ENCODE data around the gene CALCB. TPM values are rescaled to one million over a fixed set of nuclear protein-coding genes. Genes with fewer than 3 reads are reported as not detected.
"Not testable (repeated sequence)": the region's sequence is repeated elsewhere in the genome, so short reads cannot be mapped to it uniquely, and the experiment has no call there.

Gene CALCB
- total RNA-seq, 2 experiments from 2014 or later, result 0.30 to 0.39 TPM

- Histone ChIP-seq H3K4me1 (ENCODE audit: insufficient read depth, low read length) (no peaks in the 10 kb centered on the region), H3K4me3 (ENCODE audit: low read length) (no peak overlapping the region), H3K36me3 (ENCODE audit: insufficient read depth, low read length) (no peaks in the 10 kb centered on the region), H3K9me3 (ENCODE audit: control insufficient read depth in 1 of 2, insufficient read depth in 1 of 2, low read length in 2 of 2) (no peaks in the 10 kb centered on the region), H3K27ac (ENCODE audit: low read depth in 1 of 2, low read length in 2 of 2) (no peak overlapping the region), H3K27me3 (ENCODE audit: control insufficient read depth in 1 of 2, insufficient read depth in 2 of 2, low read length in 2 of 2) (no peaks in the 10 kb centered on the region)
- ATAC-seq (ENCODE audit: poor library complexity) (no peak), DNase-seq (no peak)
- CTCF ChIA-PET, result no interaction called here
- no peak for TF ChIP-seq CTCF (IDR thresholded peaks at IDR 0.05)
- intact Hi-C loops (cut with DNase I, micrococcal nuclease), result no loop called here
- Mint-ChIP-seq H3K9me3 (no peaks in the 10 kb centered on the region), H3K27me3 (peaks cover 26% of the 10 kb centered on the region), H3K4me3 (no peak overlapping the region), H3K4me1 (ENCODE audit: low read depth) (no peaks in the 10 kb centered on the region), H3K27ac (no peak overlapping the region), H3K36me3 (ENCODE audit: low read depth) (no peaks in the 10 kb centered on the region)
- POLR2A ChIA-PET, result no interaction called here
Measured at GRCh38 chr11:15062599-15062998, 10.8 kb upstream of the CALCB start.

DNA sequence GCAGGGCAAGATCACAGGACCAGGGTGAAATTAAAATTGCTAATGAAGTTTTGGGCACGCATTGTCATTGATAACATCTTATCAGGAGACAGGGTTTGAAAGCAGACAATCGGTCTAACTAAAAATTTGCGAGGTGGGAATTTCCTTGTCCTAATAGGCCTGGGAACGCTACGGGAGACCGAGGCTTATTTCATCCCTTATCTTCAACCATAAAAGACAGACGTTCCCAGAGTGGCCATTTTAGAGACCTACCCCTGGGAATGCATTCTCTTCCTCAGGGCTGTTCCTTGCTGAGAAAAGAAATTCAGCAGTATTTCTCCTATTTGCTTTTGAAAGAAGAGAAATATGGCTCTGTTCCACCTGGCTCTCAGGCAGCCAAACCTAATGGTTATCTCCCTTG is 3.6 kb upstream of the CALCB start:
- H3K4me3 Mint-ChIP-seq; ATAC-seq (ENCODE audit: poor library complexity): not testable (repeated sequence)
- intact Hi-C loops (cut with DNase I, micrococcal nuclease), result loop anchor here in 1 of 2 experiments (5.0 to 10.0 kb wide), 2 partner anchors 97 to 535 kb away; partner anchors contain the start of gene CALCA

DNA sequence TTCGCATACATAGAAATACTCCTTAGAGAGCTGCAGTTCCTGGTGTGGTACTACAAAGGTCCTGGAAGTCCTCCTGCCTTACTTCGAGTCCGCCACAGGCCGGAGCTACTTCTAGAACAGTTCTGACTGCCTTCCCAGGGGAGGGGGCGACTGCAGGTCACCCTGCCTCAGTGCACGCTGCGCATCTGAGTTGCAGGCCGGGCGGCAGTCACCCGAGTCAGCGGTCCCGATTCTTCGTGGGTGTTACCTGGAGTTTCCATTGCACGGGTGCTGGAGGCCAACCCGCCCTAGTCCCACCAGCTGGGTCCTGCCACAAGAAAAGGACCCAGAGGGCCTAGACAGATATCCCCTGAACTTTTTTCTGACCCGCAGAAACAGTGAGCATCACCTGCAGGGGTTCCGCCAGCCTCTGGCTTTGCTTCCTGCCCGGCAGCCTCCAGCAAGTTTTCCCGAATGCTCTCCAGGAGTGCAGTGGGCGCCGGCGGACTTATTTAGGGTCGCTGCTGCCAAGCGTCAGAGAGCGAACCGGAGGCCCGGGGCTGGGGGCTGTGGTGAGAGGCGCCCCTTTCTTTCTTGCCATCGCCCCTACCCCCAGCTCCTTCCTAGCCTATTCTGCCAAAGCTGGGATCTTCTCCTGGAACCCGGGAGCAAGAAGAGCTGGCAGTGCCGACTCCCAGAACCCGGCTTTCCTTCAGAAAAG is 1.7 kb upstream of the CALCB start:
- DNase-seq (no peak), ATAC-seq (ENCODE audit: poor library complexity) (no peak)
- peaks cover 39% of the 10 kb centered on the region for H3K27me3 Mint-ChIP-seq
- POLR2A ChIA-PET, result no interaction called here
- TF ChIP-seq CTCF (IDR thresholded peaks at IDR 0.05), result no peak
- Histone ChIP-seq H3K36me3 (ENCODE audit: insufficient read depth, low read length) (no peaks in the 10 kb centered on the region), H3K4me1 (ENCODE audit: insufficient read depth, low read length) (peaks cover 25% of the 10 kb centered on the region), H3K27me3 (ENCODE audit: control insufficient read depth in 1 of 2, insufficient read depth in 2 of 2, low read length in 2 of 2) (peaks cover 22 to 23% of the 10 kb centered on the region in 2 experiments), H3K9me3 (ENCODE audit: control insufficient read depth in 1 of 2, insufficient read depth in 1 of 2, low read length in 2 of 2) (peaks cover 4 to 9% of the 10 kb centered on the region in 2 experiments), H3K27ac (ENCODE audit: low read depth in 1 of 2, low read length in 2 of 2) (no peak overlapping the region), H3K4me3 (ENCODE audit: low read length) (no peak overlapping the region)
- no peaks in the 10 kb centered on the region for H3K9me3 Mint-ChIP-seq
- no peaks in the 10 kb centered on the region for H3K36me3 Mint-ChIP-seq (ENCODE audit: low read depth)
- no peak overlapping the region for H3K4me3 Mint-ChIP-seq
- CTCF ChIA-PET, result no interaction called here
- H3K4me1 Mint-ChIP-seq (ENCODE audit: low read depth), result peaks cover 18% of the 10 kb centered on the region
- H3K27ac Mint-ChIP-seq, result no peak overlapping the region
- intact Hi-C loops (cut with DNase I, micrococcal nuclease), result loop anchor here in 1 of 2 experiments (5.0 to 10.0 kb wide), 2 partner anchors 99 to 537 kb away; partner anchors contain the start of gene CALCA

More for the DNA sequence above, 3.6 kb upstream of the CALCB start:
- H3K27ac Mint-ChIP-seq; H3K9me3 ChIP-seq (ENCODE audit: control insufficient read depth in 1 of 2, insufficient read depth in 1 of 2, low read length in 2 of 2); DNase-seq; POLR2A ChIA-PET; H3K9me3 Mint-ChIP-seq; H3K36me3 Mint-ChIP-seq (ENCODE audit: low read depth); H3K27ac ChIP-seq (ENCODE audit: low read depth in 1 of 2, low read length in 2 of 2); H3K36me3 ChIP-seq (ENCODE audit: insufficient read depth, low read length); H3K4me3 ChIP-seq (ENCODE audit: low read length); CTCF ChIA-PET: not testable (repeated sequence)
- Histone ChIP-seq H3K27me3 (ENCODE audit: control insufficient read depth in 1 of 2, insufficient read depth in 2 of 2, low read length in 2 of 2) (peaks cover 22 to 23% of the 10 kb centered on the region in 2 experiments), H3K4me1 (ENCODE audit: insufficient read depth, low read length) (peaks cover 20% of the 10 kb centered on the region)
- Mint-ChIP-seq H3K27me3 (peaks cover 40% of the 10 kb centered on the region), H3K4me1 (ENCODE audit: low read depth) (peaks cover 16% of the 10 kb centered on the region)

Data from CD4-positive, alpha-beta T cell (primary cell).